ENCODE results near the gene TNFAIP8L2.
"Not testable (repeated sequence)": the region's sequence is repeated elsewhere in the genome, so short reads cannot be mapped to it uniquely, and the experiment has no call there.

TNFAIP8L2 gene

DNA sequence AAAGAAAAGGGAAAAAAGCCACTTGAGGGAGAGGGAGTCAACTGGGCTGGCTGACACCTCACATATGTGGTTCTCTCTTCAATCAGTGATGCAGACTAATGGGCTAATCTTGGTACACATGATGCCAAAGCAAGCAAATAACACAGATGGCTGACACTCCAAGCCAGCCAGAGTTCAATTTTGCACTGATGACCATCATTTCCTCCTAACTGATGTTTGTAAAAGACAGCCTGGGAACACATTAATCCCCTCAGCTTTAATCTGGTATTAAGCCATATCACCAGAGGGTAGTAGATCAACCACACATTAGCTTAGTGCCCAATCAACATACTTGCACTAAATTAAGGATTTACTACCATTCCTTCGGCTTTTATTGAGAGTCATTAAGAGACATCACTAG, 30.8 kb downstream of the TNFAIP8L2 start:
- H3K36me3 ChIP-seq (replicated peaks; ENCODE audit: insufficient read depth, low read length), result peaks cover 6% of the 10 kb centered on the region; the same call in 1 of the 2 replicates
- H3K9me2 ChIP-seq (replicated peaks; ENCODE audit: insufficient read depth, low read length), result no peaks in the 10 kb centered on the region
- H3K4me2 ChIP-seq (ENCODE audit: low read depth, low read length), result no peak overlapping the region
- 0 out of 2 replicates have a peak, but pooled peaks cover 3% of the 10 kb centered on the region for H3K27me3 ChIP-seq (replicated peaks; ENCODE audit: insufficient read depth, low read length)
- no peak overlapping the region for H3K4me3 ChIP-seq (ENCODE audit: low read length)
- H3K27ac ChIP-seq (ENCODE audit: low read length), result no peak overlapping the region
- H2AFZ ChIP-seq (ENCODE audit: low read length), result no peak overlapping the region
- H3F3A ChIP-seq (ENCODE audit: insufficient read depth, low read length), result 0 out of 2 replicates have a peak, but pooled peaks cover 8% of the 10 kb centered on the region
- H3K9me3 ChIP-seq (replicated peaks; ENCODE audit: insufficient read depth, low read length), result no peaks in the 10 kb centered on the region
- DNase-seq, result no peak
- H4K20me1 ChIP-seq (ENCODE audit: insufficient read depth, low read length), result no peaks in the 10 kb centered on the region
- H3K9ac ChIP-seq (ENCODE audit: low read length), result no peak overlapping the region
- TF ChIP-seq EZH2phosphoT487 (IDR thresholded peaks at IDR 0.05; ENCODE audit: low read length) (no peak), EZH2 (optimal IDR thresholded peaks at IDR 0.05; ENCODE audit: low read depth, low read length) (no peak)
- TF ChIP-seq, protein P1, sequence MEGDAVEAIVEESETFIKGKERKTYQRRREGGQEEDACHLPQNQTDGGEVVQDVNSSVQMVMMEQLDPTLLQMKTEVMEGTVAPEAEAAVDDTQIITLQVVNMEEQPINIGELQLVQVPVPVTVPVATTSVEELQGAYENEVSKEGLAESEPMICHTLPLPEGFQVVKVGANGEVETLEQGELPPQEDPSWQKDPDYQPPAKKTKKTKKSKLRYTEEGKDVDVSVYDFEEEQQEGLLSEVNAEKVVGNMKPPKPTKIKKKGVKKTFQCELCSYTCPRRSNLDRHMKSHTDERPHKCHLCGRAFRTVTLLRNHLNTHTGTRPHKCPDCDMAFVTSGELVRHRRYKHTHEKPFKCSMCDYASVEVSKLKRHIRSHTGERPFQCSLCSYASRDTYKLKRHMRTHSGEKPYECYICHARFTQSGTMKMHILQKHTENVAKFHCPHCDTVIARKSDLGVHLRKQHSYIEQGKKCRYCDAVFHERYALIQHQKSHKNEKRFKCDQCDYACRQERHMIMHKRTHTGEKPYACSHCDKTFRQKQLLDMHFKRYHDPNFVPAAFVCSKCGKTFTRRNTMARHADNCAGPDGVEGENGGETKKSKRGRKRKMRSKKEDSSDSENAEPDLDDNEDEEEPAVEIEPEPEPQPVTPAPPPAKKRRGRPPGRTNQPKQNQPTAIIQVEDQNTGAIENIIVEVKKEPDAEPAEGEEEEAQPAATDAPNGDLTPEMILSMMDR (IDR thresholded peaks at IDR 0.05; ENCODE audit: low read length), result no peak
- H3K79me2 ChIP-seq (ENCODE audit: low read length), result peaks cover 27% of the 10 kb centered on the region
- H3K4me1 ChIP-seq (ENCODE audit: low read length), result 0 out of 2 replicates have a peak, but pooled peaks cover 4% of the 10 kb centered on the region

DNA sequence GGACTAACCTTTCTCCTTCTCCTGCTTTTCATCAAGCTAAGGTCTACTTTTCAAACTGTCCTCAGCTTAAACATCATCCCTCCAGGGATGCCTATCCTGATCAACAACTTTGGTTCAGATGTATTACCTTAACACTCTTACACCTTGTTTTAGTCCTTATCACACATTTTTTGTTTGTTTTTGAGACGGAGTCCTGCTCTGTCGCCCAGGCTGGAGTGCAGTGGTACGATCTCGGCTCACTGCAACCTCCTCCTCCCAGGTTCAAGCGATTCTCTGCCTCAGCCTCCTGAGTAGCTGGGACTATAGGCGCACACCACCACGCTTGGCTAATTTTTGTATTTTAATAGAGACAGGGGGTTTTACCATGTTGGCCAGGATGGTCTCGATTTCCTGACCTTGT, 32.2 kb downstream of the TNFAIP8L2 start:
- Histone ChIP-seq H3K4me3 (ENCODE audit: low read length) (peak overlapping the region; percentile 77; the same call in 1 of the 2 replicates), H3K79me2 (ENCODE audit: low read length) (peaks cover 27% of the 10 kb centered on the region), H3K4me2 (ENCODE audit: low read depth, low read length) (peak overlapping the region; percentile 92; the same call in 1 of the 2 replicates), H3K27me3 (replicated peaks; ENCODE audit: insufficient read depth, low read length) (peaks cover 18% of the 10 kb centered on the region)
- not testable (repeated sequence) for H2AFZ ChIP-seq (ENCODE audit: low read length); H3K9me3 ChIP-seq (replicated peaks; ENCODE audit: insufficient read depth, low read length); H3K4me1 ChIP-seq (ENCODE audit: low read length); H3F3A ChIP-seq (ENCODE audit: insufficient read depth, low read length); H3K9me2 ChIP-seq (replicated peaks; ENCODE audit: insufficient read depth, low read length); H3K27ac ChIP-seq (ENCODE audit: low read length); H4K20me1 ChIP-seq (ENCODE audit: insufficient read depth, low read length); H3K9ac ChIP-seq (ENCODE audit: low read length); H3K36me3 ChIP-seq (replicated peaks; ENCODE audit: insufficient read depth, low read length); DNase-seq

DNA sequence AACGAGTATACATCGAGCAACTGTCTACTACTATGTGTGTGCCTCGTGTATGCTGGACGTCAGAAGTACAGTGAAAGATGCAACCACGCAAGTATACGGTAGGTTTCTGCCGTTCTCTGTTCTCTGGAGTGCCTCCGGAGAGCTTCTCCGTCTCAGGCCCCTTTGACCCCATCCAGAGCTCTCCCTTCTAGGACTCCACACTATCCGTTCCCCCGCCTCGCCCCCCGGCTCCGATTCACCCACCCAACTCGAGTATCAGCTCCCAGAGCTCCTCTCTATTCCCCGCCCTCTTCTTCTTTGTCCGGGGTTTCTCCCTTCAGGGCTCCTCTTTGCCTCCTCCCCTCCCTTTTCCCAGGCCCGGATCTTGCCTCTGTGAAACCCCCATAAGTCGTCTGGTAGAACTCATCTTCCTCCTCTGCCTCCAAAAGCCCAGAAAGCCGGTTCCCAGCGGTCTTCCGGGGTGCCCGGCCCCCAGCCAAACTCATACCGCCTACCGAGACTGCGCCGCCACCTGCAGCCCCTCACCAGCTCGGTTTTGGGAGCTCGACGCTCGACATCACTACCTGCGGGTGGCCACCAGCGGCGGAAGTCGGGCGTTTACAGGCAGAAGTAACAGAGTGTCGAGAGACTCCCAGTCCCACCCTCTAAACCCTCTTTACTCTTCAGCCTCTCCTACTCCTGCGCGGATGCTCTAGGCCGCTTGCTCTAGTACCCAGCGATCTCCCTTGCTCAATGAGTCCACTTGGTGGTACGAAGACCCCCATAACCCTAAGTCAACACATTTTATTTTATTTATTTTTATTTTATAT, 33.4 kb downstream of the TNFAIP8L2 start, which contains the start of gene VPS72:
Gene VPS72, minus strand, starts transcription at position 561 of the 809 bp plus-strand sequence. Its CDS starts 76 bp downstream, at position 485.
- peak within 1 kb of the TSS; percentile 74 for H3K9ac ChIP-seq (ENCODE audit: low read length)
- H2AFZ ChIP-seq (ENCODE audit: low read length), result peak within 1 kb of the TSS; percentile 71
- H3K9me2 ChIP-seq (replicated peaks; ENCODE audit: insufficient read depth, low read length), result no peaks in the 10 kb centered on the region
- TF ChIP-seq EZH2 (optimal IDR thresholded peaks at IDR 0.05; ENCODE audit: low read depth, low read length), result no peak
- TF ChIP-seq, protein P1 (IDR thresholded peaks at IDR 0.05; ENCODE audit: low read length), result no peak
- TF ChIP-seq EZH2phosphoT487 (IDR thresholded peaks at IDR 0.05; ENCODE audit: low read length), result no peak
- H3F3A ChIP-seq (ENCODE audit: insufficient read depth, low read length), result 0 out of 2 replicates have a peak, but pooled peaks cover 8% of the 10 kb centered on the region
- H3K4me1 ChIP-seq (ENCODE audit: low read length), result 0 out of 2 replicates have a peak, but pooled peaks cover 4% of the 10 kb centered on the region
- H3K4me2 ChIP-seq (ENCODE audit: low read depth, low read length), result peak within 1 kb of the TSS; percentile 92
- H3K79me2 ChIP-seq (ENCODE audit: low read length), result peaks cover 27% of the 10 kb centered on the region
- peak within 1 kb of the TSS; percentile 52; the same call in 1 of the 2 replicates for H3K27ac ChIP-seq (ENCODE audit: low read length)
- H3K4me3 ChIP-seq (ENCODE audit: low read length), result peak within 1 kb of the TSS; percentile 77
- H4K20me1 ChIP-seq (ENCODE audit: insufficient read depth, low read length), result no peaks in the 10 kb centered on the region
- H3K27me3 ChIP-seq (replicated peaks; ENCODE audit: insufficient read depth, low read length), result peaks cover 28% of the 10 kb centered on the region
- H3K9me3 ChIP-seq (replicated peaks; ENCODE audit: insufficient read depth, low read length), result no peaks in the 10 kb centered on the region
- DNase-seq, result peak; percentile 97
- peaks cover 3% of the 10 kb centered on the region; the same call in 1 of the 2 replicates for H3K36me3 ChIP-seq (replicated peaks; ENCODE audit: insufficient read depth, low read length)

Measured in MM.1S (cell line).